Measurements from ENCODE around the gene TTC24. TPM values are rescaled to one million over a fixed set of nuclear protein-coding genes. Genes with fewer than 3 reads are reported as not detected.

Gene TTC24
- total RNA-seq: not detected

- intact Hi-C loops (cut with DNase I; ENCODE audit: low total_unique reads) (no loop called here), in situ Hi-C loops (cut with MboI; ENCODE audit: low pct_ligation_motif_present in 1 of 4, low pct_unique_long_range_greater_than_20kb in 1 of 4, low sequenced_read_pairs in 3 of 4) (no loop called here)
- H3K9me3 ChIP-seq: no peaks in the 10 kb centered on the region
- H3K27ac ChIP-seq: no peak within 1 kb of the TSS
- no peaks in the 10 kb centered on the region for H3K27me3 ChIP-seq
- no peaks in the 10 kb centered on the region for H3K36me3 ChIP-seq
- no peak for DNase-seq
- peaks cover 0 to 3% (median 0%) of the 10 kb centered on the region in 4 donors for H3K4me1 ChIP-seq
- H3K4me3 ChIP-seq: no peak within 1 kb of the TSS
- no peak for TF ChIP-seq CTCF (IDR thresholded peaks at IDR 0.05)
- no peak for TF ChIP-seq POLR2A (IDR thresholded peaks at IDR 0.05)
- TF ChIP-seq EP300 (IDR thresholded peaks at IDR 0.05; ENCODE audit: low read depth): no peak
- no peak for TF ChIP-seq POLR2AphosphoS5 (IDR thresholded peaks at IDR 0.05)
- WGBS, 2 donors (ENCODE audit: low coverage in 1 of 2): 54 to 70% methylated on average over 3 to 5 of the region's 5 CpGs
Observed at GRCh38 chr1:156579472-156579871, at the start of gene TTC24. TTC24 (plus strand) TSS chr1:156579723; CDS start chr1:156581365, 1,642 bp downstream.

GRCh38 chr1:156530006-156530405 lies 49.5 kb upstream of the TTC24 start:
- in situ Hi-C loops (cut with MboI; ENCODE audit: low pct_ligation_motif_present in 1 of 4, low pct_unique_long_range_greater_than_20kb in 1 of 4, low sequenced_read_pairs in 3 of 4): no loop called here
- no peak for DNase-seq
- intact Hi-C loops (cut with DNase I; ENCODE audit: low total_unique reads): no loop called here
- Histone ChIP-seq H3K9me3 (no peaks in the 10 kb centered on the region), H3K36me3 (no peaks in the 10 kb centered on the region), H3K27me3 (no peaks in the 10 kb centered on the region), H3K4me3 (no peak overlapping the region), H3K4me1 (peaks cover 0 to 12% (median under 1%) of the 10 kb centered on the region in 4 donors), H3K27ac (no peak overlapping the region)
- WGBS, 2 donors (ENCODE audit: low coverage in 1 of 2): 88 to 95% methylated on average over 2 to 18 of the region's 18 CpGs
- TF ChIP-seq POLR2AphosphoS5 (IDR thresholded peaks at IDR 0.05) (no peak), CTCF (IDR thresholded peaks at IDR 0.05) (no peak), POLR2A (IDR thresholded peaks at IDR 0.05) (no peak), EP300 (IDR thresholded peaks at IDR 0.05; ENCODE audit: low read depth) (no peak)

GRCh38 chr1:156532374-156532773 lies 47.1 kb upstream of the TTC24 start:
- in situ Hi-C loops (cut with MboI; ENCODE audit: low pct_ligation_motif_present in 1 of 4, low pct_unique_long_range_greater_than_20kb in 1 of 4, low sequenced_read_pairs in 3 of 4): no loop called here
- DNase-seq: no peak
- H3K4me1 ChIP-seq: no peaks in the 10 kb centered on the region
- WGBS, 2 donors (ENCODE audit: low coverage in 1 of 2): 93 to 96% methylated on average over 4 of the region's 4 CpGs
- H3K27me3 ChIP-seq: no peaks in the 10 kb centered on the region
- H3K9me3 ChIP-seq: no peaks in the 10 kb centered on the region
- intact Hi-C loops (cut with DNase I; ENCODE audit: low total_unique reads): no loop called here
- H3K4me3 ChIP-seq: no peak overlapping the region
- H3K36me3 ChIP-seq: no peaks in the 10 kb centered on the region
- TF ChIP-seq CTCF (IDR thresholded peaks at IDR 0.05) (no peak), EP300 (IDR thresholded peaks at IDR 0.05; ENCODE audit: low read depth) (no peak), POLR2AphosphoS5 (IDR thresholded peaks at IDR 0.05) (no peak), POLR2A (IDR thresholded peaks at IDR 0.05) (no peak)
- no peak overlapping the region for H3K27ac ChIP-seq

- Histone ChIP-seq H3K36me3 (no peaks in the 10 kb centered on the region), H3K4me3 (no peak overlapping the region), H3K9me3 (no peaks in the 10 kb centered on the region), H3K27me3 (no peaks in the 10 kb centered on the region), H3K4me1 (no peaks in the 10 kb centered on the region), H3K27ac (no peak overlapping the region)
- TF ChIP-seq POLR2AphosphoS5 (IDR thresholded peaks at IDR 0.05) (no peak), EP300 (IDR thresholded peaks at IDR 0.05; ENCODE audit: low read depth) (no peak), CTCF (IDR thresholded peaks at IDR 0.05) (no peak), POLR2A (IDR thresholded peaks at IDR 0.05) (no peak)
- peak; percentile 3 for DNase-seq
- intact Hi-C loops (cut with DNase I; ENCODE audit: low total_unique reads): no loop called here
- in situ Hi-C loops (cut with MboI; ENCODE audit: low pct_ligation_motif_present in 1 of 4, low pct_unique_long_range_greater_than_20kb in 1 of 4, low sequenced_read_pairs in 3 of 4): no loop called here
- WGBS, 2 donors (ENCODE audit: low coverage in 1 of 2): 92% methylated on average over 11 of the region's 11 CpGs; no CpG with 5 or more reads in 1 of the 2 donors
Observed at GRCh38 chr1:156533568-156534220, 45.8 kb upstream of the TTC24 start.
